ENCODE results near the gene NCR2.

The NCR2 gene

GRCh38 chr6:41335943-41336342 lies 535 bp downstream of the NCR2 start:
- H3K36me3 ChIP-seq (replicated peaks in 1 of 2; ENCODE audit: control insufficient read depth in 2 of 2, insufficient read depth in 2 of 2, low read length in 2 of 2), result no peaks in the 10 kb centered on the region
- H3K23ac ChIP-seq (ENCODE audit: low read depth, low read length, poor library complexity), result peak overlapping the region; percentile 25

GRCh38 chr6:41336824-41337223 lies 1.4 kb downstream of the NCR2 start:
- H3K4me3 ChIP-seq (ENCODE audit: low read length in 2 of 2), result no peak overlapping the region
- no peak overlapping the region for H4K8ac ChIP-seq (ENCODE audit: low read depth, low read length)
- no peak overlapping the region for H3K9ac ChIP-seq (ENCODE audit: low read depth, low read length, poor library complexity)
- no peak overlapping the region for H2AFZ ChIP-seq (ENCODE audit: low read length)
- peaks cover 0 to 40% (median 0%) of the 10 kb centered on the region in 3 experiments for H3K27me3 ChIP-seq (ENCODE audit: control insufficient read depth in 3 of 3, insufficient read depth in 3 of 3, low read depth in 1 of 3, low read length in 3 of 3)
- no peak overlapping the region for H2AK5ac ChIP-seq (ENCODE audit: low read depth, low read length)
- H3K23ac ChIP-seq (ENCODE audit: low read depth, low read length, poor library complexity), result no peak overlapping the region
- no peak overlapping the region for H3K4me2 ChIP-seq (ENCODE audit: insufficient read depth, low read length, poor library complexity, severe bottlenecking)
- H3K79me1 ChIP-seq (ENCODE audit: low read depth, low read length), result no peaks in the 10 kb centered on the region
- no peak overlapping the region for H2BK15ac ChIP-seq (ENCODE audit: low read length)
- H3K36me3 ChIP-seq (replicated peaks in 1 of 2; ENCODE audit: control insufficient read depth in 2 of 2, insufficient read depth in 2 of 2, low read length in 2 of 2), result no peaks in the 10 kb centered on the region
- H2BK120ac ChIP-seq (ENCODE audit: low read depth, low read length), result no peak overlapping the region
- peaks cover 0 to 2% of the 10 kb centered on the region in 2 donors for H3K4me1 ChIP-seq (ENCODE audit: control insufficient read depth in 2 of 2, insufficient read depth in 1 of 2, low read depth in 1 of 2, low read length in 2 of 2)
- H2BK5ac ChIP-seq (ENCODE audit: low read length), result no peak overlapping the region
- H3K18ac ChIP-seq (ENCODE audit: low read length), result no peak overlapping the region
- no peak overlapping the region for H3K4ac ChIP-seq (ENCODE audit: low read length)
- WGBS, 2 donors (ENCODE audit: extremely low coverage in 2 of 2, insufficient read length in 2 of 2, insufficient replicate concordance in 1 of 2), result no CpG with 5 or more reads among the region's 1 CpG
- H2BK12ac ChIP-seq (ENCODE audit: low read length), result no peak overlapping the region
- H3K27ac ChIP-seq (replicated peaks; ENCODE audit: low read length), result no peak overlapping the region
- H3K14ac ChIP-seq (ENCODE audit: low read length), result no peak overlapping the region
- no peak overlapping the region for H4K91ac ChIP-seq (ENCODE audit: low read depth, low read length, poor library complexity)
- DNase-seq (ENCODE audit: low spot score), result no peak
- no peaks in the 10 kb centered on the region for H3K9me3 ChIP-seq (replicated peaks in 1 of 2; ENCODE audit: control insufficient read depth in 2 of 2, insufficient read depth in 1 of 2, low read depth in 1 of 2, low read length in 2 of 2)

More at GRCh38 chr6:41335943-41336342, 535 bp downstream of the NCR2 start:
- H3K79me1 ChIP-seq (ENCODE audit: low read depth, low read length), result no peaks in the 10 kb centered on the region
- H3K14ac ChIP-seq (ENCODE audit: low read length), result peak overlapping the region; percentile 87
- H4K91ac ChIP-seq (ENCODE audit: low read depth, low read length, poor library complexity), result no peak overlapping the region
- H2BK5ac ChIP-seq (ENCODE audit: low read length), result no peak overlapping the region
- H3K18ac ChIP-seq (ENCODE audit: low read length), result no peak overlapping the region
- peak overlapping the region in 1 of 2 donors; percentile 18 for H3K4me3 ChIP-seq (ENCODE audit: low read length in 2 of 2)
- peaks cover 0 to 2% of the 10 kb centered on the region in 2 donors for H3K4me1 ChIP-seq (ENCODE audit: control insufficient read depth in 2 of 2, insufficient read depth in 1 of 2, low read depth in 1 of 2, low read length in 2 of 2)
- H2BK12ac ChIP-seq (ENCODE audit: low read length), result no peak overlapping the region
- H3K27ac ChIP-seq (replicated peaks; ENCODE audit: low read length), result no peak overlapping the region
- no peak overlapping the region for H2AK5ac ChIP-seq (ENCODE audit: low read depth, low read length)
- no peak overlapping the region for H2AFZ ChIP-seq (ENCODE audit: low read length)
- H4K8ac ChIP-seq (ENCODE audit: low read depth, low read length), result peak overlapping the region; percentile 17
- no peak overlapping the region for H2BK120ac ChIP-seq (ENCODE audit: low read depth, low read length)
- no peaks in the 10 kb centered on the region for H3K9me3 ChIP-seq (replicated peaks in 1 of 2; ENCODE audit: control insufficient read depth in 2 of 2, insufficient read depth in 1 of 2, low read depth in 1 of 2, low read length in 2 of 2)
- H3K4ac ChIP-seq (ENCODE audit: low read length), result no peak overlapping the region
- no CpG with 5 or more reads among the region's 11 CpGs for WGBS, 2 donors (ENCODE audit: extremely low coverage in 2 of 2, insufficient read length in 2 of 2, insufficient replicate concordance in 1 of 2)
- no peak for DNase-seq (ENCODE audit: low spot score)
- H2BK15ac ChIP-seq (ENCODE audit: low read length), result no peak overlapping the region
- H3K4me2 ChIP-seq (ENCODE audit: insufficient read depth, low read length, poor library complexity, severe bottlenecking), result no peak overlapping the region
- peaks cover 0 to 38% (median 0%) of the 10 kb centered on the region in 3 experiments for H3K27me3 ChIP-seq (ENCODE audit: control insufficient read depth in 3 of 3, insufficient read depth in 3 of 3, low read depth in 1 of 3, low read length in 3 of 3)
- H3K9ac ChIP-seq (ENCODE audit: low read depth, low read length, poor library complexity), result peak overlapping the region; percentile 34

DNA sequence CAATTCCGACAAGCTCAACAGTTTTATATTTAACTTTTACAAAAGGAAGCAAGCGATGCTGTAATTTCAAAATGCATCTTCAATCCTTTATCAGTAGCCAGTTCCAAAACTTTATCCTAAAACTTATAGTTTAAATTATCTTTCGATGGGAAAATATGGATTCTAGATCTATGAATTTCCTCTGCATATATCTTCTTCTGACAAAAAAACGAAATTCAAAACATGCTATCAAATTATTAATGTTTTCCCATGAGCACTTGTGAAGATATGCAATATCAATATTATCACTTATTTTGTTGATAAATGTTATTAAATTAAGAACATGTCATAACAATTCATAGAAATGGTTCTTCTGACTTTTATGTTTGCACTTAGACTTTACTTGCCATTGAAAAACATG lies 2.3 kb downstream of the NCR2 start:
- no peak overlapping the region for H3K18ac ChIP-seq (ENCODE audit: low read length)
- H4K8ac ChIP-seq (ENCODE audit: low read depth, low read length), result no peak overlapping the region
- H3K27ac ChIP-seq (replicated peaks; ENCODE audit: low read length), result no peak overlapping the region
- no peak overlapping the region for H2BK12ac ChIP-seq (ENCODE audit: low read length)
- no CpG with 5 or more reads among the region's 4 CpGs for WGBS, 2 donors (ENCODE audit: extremely low coverage in 2 of 2, insufficient read length in 2 of 2, insufficient replicate concordance in 1 of 2)
- no peak overlapping the region for H2AFZ ChIP-seq (ENCODE audit: low read length)
- no peak for DNase-seq (ENCODE audit: low spot score)
- no peaks in the 10 kb centered on the region for H3K79me1 ChIP-seq (ENCODE audit: low read depth, low read length)
- H2AK5ac ChIP-seq (ENCODE audit: low read depth, low read length), result no peak overlapping the region
- H3K9ac ChIP-seq (ENCODE audit: low read depth, low read length, poor library complexity), result no peak overlapping the region
- no peak overlapping the region for H2BK15ac ChIP-seq (ENCODE audit: low read length)
- H3K4me3 ChIP-seq (ENCODE audit: low read length in 2 of 2), result no peak overlapping the region
- H3K4ac ChIP-seq (ENCODE audit: low read length), result no peak overlapping the region
- no peak overlapping the region for H2BK5ac ChIP-seq (ENCODE audit: low read length)
- H2BK120ac ChIP-seq (ENCODE audit: low read depth, low read length), result no peak overlapping the region
- H3K4me2 ChIP-seq (ENCODE audit: insufficient read depth, low read length, poor library complexity, severe bottlenecking), result no peak overlapping the region
- peaks cover 0 to 2% of the 10 kb centered on the region in 2 donors for H3K4me1 ChIP-seq (ENCODE audit: control insufficient read depth in 2 of 2, insufficient read depth in 1 of 2, low read depth in 1 of 2, low read length in 2 of 2)
- no peak overlapping the region for H3K14ac ChIP-seq (ENCODE audit: low read length)
- no peaks in the 10 kb centered on the region for H3K36me3 ChIP-seq (replicated peaks in 1 of 2; ENCODE audit: control insufficient read depth in 2 of 2, insufficient read depth in 2 of 2, low read length in 2 of 2)
- no peak overlapping the region for H4K91ac ChIP-seq (ENCODE audit: low read depth, low read length, poor library complexity)
- no peaks in the 10 kb centered on the region for H3K9me3 ChIP-seq (replicated peaks in 1 of 2; ENCODE audit: control insufficient read depth in 2 of 2, insufficient read depth in 1 of 2, low read depth in 1 of 2, low read length in 2 of 2)
- no peak overlapping the region for H3K23ac ChIP-seq (ENCODE audit: low read depth, low read length, poor library complexity)
- peaks cover 0 to 45% (median 0%) of the 10 kb centered on the region in 3 experiments for H3K27me3 ChIP-seq (ENCODE audit: control insufficient read depth in 3 of 3, insufficient read depth in 3 of 3, low read depth in 1 of 3, low read length in 3 of 3)

DNA sequence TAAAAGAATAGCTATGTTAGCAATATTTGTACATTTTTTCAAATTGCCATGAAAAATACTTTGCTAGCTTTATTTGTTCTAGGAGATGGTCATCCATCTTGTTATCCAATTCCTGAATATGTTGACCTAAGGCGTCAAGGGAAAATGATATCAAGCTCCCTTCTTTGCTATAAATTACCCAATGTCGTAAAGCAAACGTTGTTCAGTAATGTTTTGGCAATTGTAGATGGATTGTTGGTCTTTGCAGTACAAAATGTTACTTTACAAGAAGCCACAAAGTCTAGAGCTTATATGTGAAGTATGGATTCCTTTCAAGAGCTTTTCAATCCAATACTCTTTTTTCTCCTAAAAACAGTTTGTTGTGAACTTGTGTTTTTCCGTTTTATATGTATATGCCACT lies 3.3 kb downstream of the NCR2 start:
- H3K4ac ChIP-seq (ENCODE audit: low read length), result no peak overlapping the region
- DNase-seq (ENCODE audit: low spot score), result no peak
- WGBS, 2 donors (ENCODE audit: extremely low coverage in 2 of 2, insufficient read length in 2 of 2, insufficient replicate concordance in 1 of 2), result no CpG with 5 or more reads among the region's 4 CpGs
- H3K14ac ChIP-seq (ENCODE audit: low read length), result no peak overlapping the region
- no peak overlapping the region for H3K23ac ChIP-seq (ENCODE audit: low read depth, low read length, poor library complexity)
- no peak overlapping the region for H2BK120ac ChIP-seq (ENCODE audit: low read depth, low read length)
- H3K27me3 ChIP-seq (ENCODE audit: control insufficient read depth in 3 of 3, insufficient read depth in 3 of 3, low read depth in 1 of 3, low read length in 3 of 3), result peaks cover 0 to 49% (median 0%) of the 10 kb centered on the region in 3 experiments
- no peak overlapping the region for H4K91ac ChIP-seq (ENCODE audit: low read depth, low read length, poor library complexity)
- no peak overlapping the region for H2BK15ac ChIP-seq (ENCODE audit: low read length)
- H3K9ac ChIP-seq (ENCODE audit: low read depth, low read length, poor library complexity), result no peak overlapping the region
- H3K4me2 ChIP-seq (ENCODE audit: insufficient read depth, low read length, poor library complexity, severe bottlenecking), result no peak overlapping the region
- H3K36me3 ChIP-seq (replicated peaks in 1 of 2; ENCODE audit: control insufficient read depth in 2 of 2, insufficient read depth in 2 of 2, low read length in 2 of 2), result no peaks in the 10 kb centered on the region
- H3K4me3 ChIP-seq (ENCODE audit: low read length in 2 of 2), result no peak overlapping the region
- H3K27ac ChIP-seq (replicated peaks; ENCODE audit: low read length), result no peak overlapping the region
- no peak overlapping the region for H2BK12ac ChIP-seq (ENCODE audit: low read length)
- no peak overlapping the region for H2AK5ac ChIP-seq (ENCODE audit: low read depth, low read length)
- peaks cover 0 to 6% of the 10 kb centered on the region in 2 donors for H3K4me1 ChIP-seq (ENCODE audit: control insufficient read depth in 2 of 2, insufficient read depth in 1 of 2, low read depth in 1 of 2, low read length in 2 of 2)
- no peak overlapping the region for H3K18ac ChIP-seq (ENCODE audit: low read length)
- no peak overlapping the region for H2BK5ac ChIP-seq (ENCODE audit: low read length)
- no peaks in the 10 kb centered on the region for H3K9me3 ChIP-seq (replicated peaks in 1 of 2; ENCODE audit: control insufficient read depth in 2 of 2, insufficient read depth in 1 of 2, low read depth in 1 of 2, low read length in 2 of 2)
- no peak overlapping the region for H2AFZ ChIP-seq (ENCODE audit: low read length)
- H4K8ac ChIP-seq (ENCODE audit: low read depth, low read length), result no peak overlapping the region
- no peaks in the 10 kb centered on the region for H3K79me1 ChIP-seq (ENCODE audit: low read depth, low read length)

Measured in neuronal stem cell (in vitro differentiated cells).